Keratinocyte (primary cell): ENCODE measurements around the gene CACUL1.

Source experiments
- CTCF ChIP-seq, 3 experiments: IDR thresholded peaks in 1 of 3; conservative IDR thresholded peaks in 1 of 3; optimal IDR thresholded peaks in 1 of 3; 2 replicates in 2 of 3; 3 replicates in 1 of 3; pipeline versions ENCODE3 to v1.5.1; 2011; ENCODE audit warnings: low read length in 3 of 3, mild to moderate bottlenecking in 3 of 3, moderate library complexity in 2 of 3, control low read depth in 1 of 3, inconsistent platforms in 1 of 3; ENCODE audit not compliant: insufficient read depth in 2 of 3; ENCODE audit errors: extremely low read depth in 1 of 3
- EZH2 ChIP-seq: IDR thresholded peaks from one replicate; pipeline ENCODE4 v1.6.1; 2012; ENCODE audit warnings: inconsistent platforms, mild to moderate bottlenecking, low read length, moderate library complexity

- TF ChIP-seq EZH2, result no peak
- no peak for TF ChIP-seq CTCF (optimal IDR thresholded peaks at IDR 0.05 in 1 of 3, IDR thresholded peaks at IDR 0.05 in 1 of 3, conservative IDR thresholded peaks at IDR 0.05 in 1 of 3; ENCODE audit: extremely low read depth in 1 of 3, insufficient read depth in 2 of 3, low read length in 3 of 3)
These were observed 16.4 kb downstream of the CACUL1 start for GRCh38 chr10:118738406-118738805.
